Upper lobe of left lung (tissue), 6 donors: ENCODE data around the gene C1orf232. TPM values are rescaled to one million over a fixed set of nuclear protein-coding genes. Genes with fewer than 3 reads are reported as not detected.

ENCODE experiments used
- ATAC-seq, 2 donors: fragments of 200-7000 bp; cut with Tn5 transposase; one replicate each; pipeline ENCODE4 v1.9.1; 2022; ENCODE audit warnings: mild to moderate bottlenecking in 2 of 2, moderate library complexity in 2 of 2; ENCODE audit not compliant: low FRiP score in 2 of 2
- DNase-seq, 2 donors: peaks; one replicate each; pipeline ENCODE4 v3.0.0-alpha.2; 2019 to 2020
- H3K27ac ChIP-seq, 4 donors: fragments of 200-600 bp; sonication (generic); one replicate each; pipeline ENCODE4 v1.5.1; 2016 to 2019
- H3K27me3 ChIP-seq, 4 donors: fragments of 200-600 bp; sonication (generic); one replicate each; pipeline ENCODE4 v1.5.1; 2017 to 2019
- H3K36me3 ChIP-seq, 4 donors: fragments of 200-600 bp; sonication (generic); one replicate each; pipeline ENCODE4 v1.5.1; 2016 to 2019
- H3K4me1 ChIP-seq, 4 donors: fragments of 200-600 bp; sonication (generic); one replicate each; pipeline ENCODE4 v1.5.1; 2018 to 2019
- H3K4me3 ChIP-seq, 4 donors: fragments of 200-600 bp; sonication (generic); one replicate each; pipeline ENCODE4 v1.5.1; 2017 to 2019; ENCODE audit warnings: mild to moderate bottlenecking in 2 of 4, moderate library complexity in 1 of 4
- H3K9me3 ChIP-seq, 4 donors: fragments of 200-600 bp; sonication (generic); one replicate each; pipeline ENCODE4 v1.5.1; 2018 to 2019
- EP300 ChIP-seq, 4 donors: sonication (generic); formaldehyde crosslinking; IDR thresholded peaks; one replicate each; pipeline ENCODE4 v1.5.1; 2017; ENCODE audit warnings: antibody characterized with exemption in 4 of 4, control low read depth in 2 of 4
- POLR2A ChIP-seq, 4 donors: fragments of 450-650 bp; IDR thresholded peaks; one replicate each; pipeline ENCODE4 v1.5.1; 2016 to 2017; ENCODE audit warnings: antibody characterized with exemption in 4 of 4, mild to moderate bottlenecking in 2 of 4
- POLR2AphosphoS5 ChIP-seq, 2 donors: sonication (generic); formaldehyde crosslinking; IDR thresholded peaks; one replicate each; pipeline ENCODE4 v1.5.1; 2017; ENCODE audit warnings: antibody characterized with exemption in 2 of 2
- WGBS, 2 donors: methylation state at CpG; one replicate each; pipeline ENCODE4 v1.1.5; 2017 to 2018; 5-methylcytosine and 5-hydroxymethylcytosine counted together
- total RNA-seq, 6 donors: library from RNA; depleted of rRNA in 4 of 6; stranded (reverse); fragments of >200 nt in 4 of 6; gene quantifications; one replicate each; pipeline versions ENCODE4 v1.1.0 to v1.2.1, GENCODE V29; 2016 to 2021
- TF ChIP-seq, protein P1 (sequence below), 6 experiments: fragments of 450-650 bp in 4 of 6; fragments of 200-600 bp in 2 of 6; sonication (generic) in 2 of 6; IDR thresholded peaks; one replicate each; pipeline ENCODE4 v1.5.1; 2016 to 2019; ENCODE audit warnings: antibody characterized with exemption in 6 of 6
- donor health status: DM: no; HTN: no; CAD: no; lungs with moderate emphysema.
- donor health status: DM: no; HTN: yes; CAD: no; lungs with severe emphysema.

The C1orf232 gene
- total RNA-seq, 6 donors from 2014 or later, result not detected

- Histone ChIP-seq H3K36me3 (no peaks in the 10 kb centered on the region), H3K27ac (no peak overlapping the region), H3K4me1 (peaks cover 0 to 4% (median 0%) of the 10 kb centered on the region in 4 donors), H3K27me3 (no peaks in the 10 kb centered on the region), H3K4me3 (no peak overlapping the region), H3K9me3 (no peaks in the 10 kb centered on the region)
- TF ChIP-seq POLR2AphosphoS5 (IDR thresholded peaks at IDR 0.05), result no peak
- TF ChIP-seq POLR2A (IDR thresholded peaks at IDR 0.05), result no peak
- TF ChIP-seq EP300 (IDR thresholded peaks at IDR 0.05), result no peak
- TF ChIP-seq, protein P1, sequence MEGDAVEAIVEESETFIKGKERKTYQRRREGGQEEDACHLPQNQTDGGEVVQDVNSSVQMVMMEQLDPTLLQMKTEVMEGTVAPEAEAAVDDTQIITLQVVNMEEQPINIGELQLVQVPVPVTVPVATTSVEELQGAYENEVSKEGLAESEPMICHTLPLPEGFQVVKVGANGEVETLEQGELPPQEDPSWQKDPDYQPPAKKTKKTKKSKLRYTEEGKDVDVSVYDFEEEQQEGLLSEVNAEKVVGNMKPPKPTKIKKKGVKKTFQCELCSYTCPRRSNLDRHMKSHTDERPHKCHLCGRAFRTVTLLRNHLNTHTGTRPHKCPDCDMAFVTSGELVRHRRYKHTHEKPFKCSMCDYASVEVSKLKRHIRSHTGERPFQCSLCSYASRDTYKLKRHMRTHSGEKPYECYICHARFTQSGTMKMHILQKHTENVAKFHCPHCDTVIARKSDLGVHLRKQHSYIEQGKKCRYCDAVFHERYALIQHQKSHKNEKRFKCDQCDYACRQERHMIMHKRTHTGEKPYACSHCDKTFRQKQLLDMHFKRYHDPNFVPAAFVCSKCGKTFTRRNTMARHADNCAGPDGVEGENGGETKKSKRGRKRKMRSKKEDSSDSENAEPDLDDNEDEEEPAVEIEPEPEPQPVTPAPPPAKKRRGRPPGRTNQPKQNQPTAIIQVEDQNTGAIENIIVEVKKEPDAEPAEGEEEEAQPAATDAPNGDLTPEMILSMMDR (IDR thresholded peaks at IDR 0.05), result no peak
- ATAC-seq (peak in 1 of 2 donors; percentile 57), DNase-seq (no peak)
- WGBS, 2 donors, result 49 to 59% methylated on average over 3 of the region's 3 CpGs
These were observed 29.7 kb downstream of the C1orf232 start for GRCh38 chr1:26138974-26139558.

GRCh38 chr1:26134466-26134865 lies 34.3 kb downstream of the C1orf232 start:
- 88 to 98% methylated on average over 3 of the region's 3 CpGs for WGBS, 2 donors
- ATAC-seq (no peak), DNase-seq (no peak)
- H3K27ac ChIP-seq, result no peak overlapping the region
- no peaks in the 10 kb centered on the region for H3K4me1 ChIP-seq
- H3K27me3 ChIP-seq, result no peaks in the 10 kb centered on the region
- no peaks in the 10 kb centered on the region for H3K36me3 ChIP-seq
- no peaks in the 10 kb centered on the region for H3K9me3 ChIP-seq
- no peak overlapping the region for H3K4me3 ChIP-seq
- no peak for TF ChIP-seq EP300 (IDR thresholded peaks at IDR 0.05)
- TF ChIP-seq, protein P1 (IDR thresholded peaks at IDR 0.05), result no peak
- TF ChIP-seq POLR2AphosphoS5 (IDR thresholded peaks at IDR 0.05), result no peak
- no peak for TF ChIP-seq POLR2A (IDR thresholded peaks at IDR 0.05)

DNA sequence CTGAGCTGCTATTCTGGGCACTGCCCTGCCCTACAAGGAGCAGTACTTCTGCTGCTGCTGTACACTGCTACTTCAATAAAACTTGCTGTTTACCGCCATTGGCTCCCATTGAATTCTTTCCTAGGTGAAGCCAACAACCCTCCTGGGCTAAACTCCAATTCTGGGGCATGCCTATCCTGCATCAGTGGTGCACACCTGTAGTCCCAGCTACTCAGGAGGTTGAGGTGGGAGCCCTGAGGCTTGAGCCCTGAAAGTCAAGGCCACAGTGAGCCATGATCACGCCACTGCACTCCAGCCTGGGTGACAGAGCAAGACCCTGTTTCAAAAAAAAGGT lies 36.0 kb downstream of the C1orf232 start:
- no peaks in the 10 kb centered on the region for H3K9me3 ChIP-seq
- DNase-seq (no peak), ATAC-seq (no peak)
- no peaks in the 10 kb centered on the region for H3K27me3 ChIP-seq
- 83 to 91% methylated on average over 2 of the region's 2 CpGs for WGBS, 2 donors
- H3K27ac ChIP-seq, result no peak overlapping the region
- TF ChIP-seq, protein P1 (IDR thresholded peaks at IDR 0.05), result no peak
- TF ChIP-seq POLR2AphosphoS5 (IDR thresholded peaks at IDR 0.05) (no peak), EP300 (IDR thresholded peaks at IDR 0.05) (no peak), POLR2A (IDR thresholded peaks at IDR 0.05) (no peak)
- no peaks in the 10 kb centered on the region for H3K36me3 ChIP-seq
- H3K4me1 ChIP-seq, result peaks cover 2 to 6% (median 5%) of the 10 kb centered on the region in 4 donors
- no peak overlapping the region for H3K4me3 ChIP-seq

GRCh38 chr1:26132128-26132833 lies 36.5 kb downstream of the C1orf232 start:
- no peak for TF ChIP-seq EP300 (IDR thresholded peaks at IDR 0.05)
- TF ChIP-seq, protein P1 (IDR thresholded peaks at IDR 0.05), result no peak
- no peak for TF ChIP-seq POLR2AphosphoS5 (IDR thresholded peaks at IDR 0.05)
- TF ChIP-seq POLR2A (IDR thresholded peaks at IDR 0.05), result no peak
- ATAC-seq, result no peak
- Histone ChIP-seq H3K4me1 (peaks cover 5 to 12% (median 10%) of the 10 kb centered on the region in 4 donors), H3K9me3 (no peaks in the 10 kb centered on the region), H3K27me3 (no peaks in the 10 kb centered on the region), H3K27ac (no peak overlapping the region), H3K36me3 (no peaks in the 10 kb centered on the region), H3K4me3 (no peak overlapping the region)
- WGBS, 2 donors, result 91% methylated on average over 5 of the region's 5 CpGs
- DNase-seq, result no peak
